WTC11 (cell line): ENCODE results near the gene PLEKHH1.

ENCODE experiments used
- ARID4B ChIP-seq: sonication (generic); formaldehyde crosslinking; IDR thresholded peaks from 2 replicates; pipeline ENCODE4 v1.8.0; 2023; ENCODE audit warnings: missing genetic modification reagents, mild to moderate bottlenecking, borderline replicate concordance
- ATF2 ChIP-seq: sonication (generic); formaldehyde crosslinking; IDR thresholded peaks from 2 replicates; pipeline ENCODE4 v1.8.1; 2022; ENCODE audit warnings: low read depth, missing genetic modification reagents, borderline replicate concordance
- CTCF ChIP-seq: fragments of 200-600 bp; IDR thresholded peaks from 2 replicates; pipeline ENCODE4 v1.8.0; 2022; ENCODE audit warnings: antibody characterized with exemption
- E2F1 ChIP-seq: sonication (generic); formaldehyde crosslinking; IDR thresholded peaks from 2 replicates; pipeline ENCODE4 v1.8.0; 2022; ENCODE audit warnings: mild to moderate bottlenecking, missing genetic modification reagents
- ESRRA ChIP-seq: sonication (generic); formaldehyde crosslinking; IDR thresholded peaks from 2 replicates; pipeline ENCODE4 v1.8.1; 2022; ENCODE audit warnings: mild to moderate bottlenecking, missing genetic modification reagents, borderline replicate concordance
- FOXK1 ChIP-seq: sonication (generic); formaldehyde crosslinking; IDR thresholded peaks from 2 replicates; pipeline ENCODE4 v1.8.0; 2022; ENCODE audit warnings: mild to moderate bottlenecking, moderate library complexity, missing genetic modification reagents
- NFE2L1 ChIP-seq: sonication (generic); formaldehyde crosslinking; IDR thresholded peaks from 2 replicates; pipeline ENCODE4 v1.8.1; 2023; ENCODE audit warnings: missing genetic modification reagents
- PREB ChIP-seq: sonication (generic); formaldehyde crosslinking; IDR thresholded peaks from 2 replicates; pipeline ENCODE4 v1.8.1; 2022; ENCODE audit warnings: mild to moderate bottlenecking, missing genetic modification reagents, moderate library complexity, borderline replicate concordance
- SMAD4 ChIP-seq: sonication (generic); formaldehyde crosslinking; IDR thresholded peaks from 2 replicates; pipeline ENCODE4 v1.8.0; 2022; ENCODE audit warnings: mild to moderate bottlenecking, missing genetic modification reagents
- TEAD4 ChIP-seq: sonication (generic); formaldehyde crosslinking; IDR thresholded peaks from 2 replicates; pipeline ENCODE4 v1.8.0; 2022; ENCODE audit warnings: mild to moderate bottlenecking, missing genetic modification reagents
- ZNF121 ChIP-seq: sonication (generic); formaldehyde crosslinking; IDR thresholded peaks from 2 replicates; pipeline ENCODE4 v1.8.0; 2023; ENCODE audit warnings: missing genetic modification reagents
- ZSCAN18 ChIP-seq: fragments of 250-450 bp; sonication (Bioruptor Pico); IDR thresholded peaks from 2 replicates; pipeline ENCODE4 v2.1.2; 2022; ENCODE audit warnings: mild to moderate bottlenecking, moderate library complexity

GRCh38 chr14:67485501-67486095, 47.5 kb upstream of the PLEKHH1 start:
- TF ChIP-seq ZNF121 (CRISPR knock-in tag) (no peak), CTCF (no peak), ATF2 (no peak), FOXK1 (CRISPR knock-in tag) (no peak), ZSCAN18 (CRISPR knock-in tag) (no peak), SMAD4 (no peak), E2F1 (CRISPR knock-in tag) (no peak), TEAD4 (no peak), NFE2L1 (CRISPR knock-in tag) (no peak), ARID4B (CRISPR knock-in tag) (no peak), PREB (no peak), ESRRA (CRISPR knock-in tag) (no peak)
